Endothelial cell of umbilical vein (primary cell): ENCODE data around the gene COL20A1. TPM values are rescaled to one million over a fixed set of nuclear protein-coding genes. Genes with fewer than 3 reads are reported as not detected.

ENCODE experiments used
- BruUV-seq: library from RNA; stranded (reverse); fragments of 400-500 nt; replicated peaks from 2 replicates; lab custom pipeline; 2021; lab: Mats Ljungman, UMichigan
- CTCF ChIA-PET: fragments of 300-600, 350-600 bp; sonication (Branson Sonifier 250); formaldehyde crosslinking; loops from one replicate; lab custom pipeline; 2021; ENCODE audit warnings: antibody characterized with exemption, inconsistent platforms; lab: Charles Lee
- POLR2A ChIA-PET: fragments of 300-600, 350-600 bp; sonication (Branson Sonifier 250); formaldehyde crosslinking; loops from one replicate; lab custom pipeline; 2021; ENCODE audit warnings: antibody characterized with exemption, inconsistent platforms; lab: Charles Lee
- DNase-seq: peaks from one replicate; pipeline ENCODE4 v3.0.0-alpha.2; 2011; ENCODE audit warnings: low read depth, low spot score
- FAIRE-seq: peaks from 2 replicates; lab custom pipeline; 2011; peaks lifted over from hg19 to GRCh38; lab: Jason Lieb, UNC
- H2AFZ ChIP-seq: 2 replicates; pipeline ENCODE4 v1.6.0; 2012; ENCODE audit warnings: low read depth, low read length, control low read depth, inconsistent platforms
- H3K27ac ChIP-seq: 2 replicates; pipeline ENCODE4 v1.5.1; 2011; ENCODE audit warnings: low read depth, mild to moderate bottlenecking, control low read depth, low read length, moderate library complexity; ENCODE audit not compliant: insufficient read depth
- H3K27me3 ChIP-seq, 2 experiments: 2 replicates each; pipeline versions ENCODE4 v1.6.0 to v1.6.1; 2011; ENCODE audit warnings: low read length in 2 of 2, mixed read lengths in 1 of 2; ENCODE audit not compliant: control insufficient read depth in 2 of 2, insufficient read depth in 2 of 2
- H3K36me3 ChIP-seq, 2 experiments: 2 replicates in 1 of 2; 3 replicates in 1 of 2; pipeline ENCODE4 v1.5.1; 2011; ENCODE audit warnings: low read length in 2 of 2, mild to moderate bottlenecking in 1 of 2, moderate library complexity in 1 of 2; ENCODE audit not compliant: control insufficient read depth in 2 of 2, insufficient read depth in 2 of 2; ENCODE audit errors: extremely low read depth in 1 of 2
- H3K4me1 ChIP-seq: 3 replicates; pipeline ENCODE4 v1.5.1; 2011; ENCODE audit warnings: mild to moderate bottlenecking, low read length; ENCODE audit not compliant: control insufficient read depth, insufficient read depth; ENCODE audit errors: extremely low read depth
- H3K4me2 ChIP-seq: 2 replicates; pipeline ENCODE4 v1.6.1; 2011; ENCODE audit warnings: low read length, control low read depth, mixed read lengths; ENCODE audit not compliant: insufficient read depth
- H3K4me3 ChIP-seq, 3 experiments: fragments of 200-600 bp in 1 of 3; sonication (generic), shearing (Covaris generic) in 1 of 3; replicated peaks in 1 of 3; 2 replicates each; pipeline ENCODE4 v1.5.1; 2011 to 2016; ENCODE audit warnings: control low read depth in 3 of 3, low read length in 3 of 3, mild to moderate bottlenecking in 2 of 3, inconsistent platforms in 1 of 3, low read depth in 1 of 3, moderate library complexity in 1 of 3; ENCODE audit not compliant: insufficient read depth in 1 of 3
- H3K79me2 ChIP-seq: 2 replicates; pipeline ENCODE4 v1.6.0; 2012; ENCODE audit warnings: low read length, inconsistent platforms; ENCODE audit not compliant: control insufficient read depth, insufficient read depth
- H3K9ac ChIP-seq: replicated peaks from 2 replicates; pipeline ENCODE3; 2011; ENCODE audit warnings: low read length, control low read depth; ENCODE audit not compliant: insufficient read depth; ENCODE audit errors: extremely low read depth
- H3K9me1 ChIP-seq: replicated peaks from 3 replicates; pipeline ENCODE4 v1.6.0; 2011; ENCODE audit warnings: mild to moderate bottlenecking, low read length; ENCODE audit not compliant: control insufficient read depth, insufficient read depth; ENCODE audit errors: extremely low read depth
- H3K9me3 ChIP-seq: replicated peaks from 2 replicates; pipeline ENCODE4 v1.5.1; 2012; ENCODE audit warnings: low read length, inconsistent platforms; ENCODE audit not compliant: control insufficient read depth, insufficient read depth
- H4K20me1 ChIP-seq: replicated peaks from 2 replicates; pipeline ENCODE3; 2011; ENCODE audit warnings: mild to moderate bottlenecking, low read length; ENCODE audit not compliant: control insufficient read depth, insufficient read depth; ENCODE audit errors: extremely low read depth
- CTCF ChIP-seq, 2 donors: IDR thresholded peaks; 1 replicate in 1 of 2; 2 replicates in 1 of 2; pipeline ENCODE4 v1.5.1; 2011; ENCODE audit warnings: low read length in 2 of 2, mild to moderate bottlenecking in 2 of 2, moderate library complexity in 2 of 2, control low read depth in 1 of 2, inconsistent platforms in 1 of 2, low read depth in 1 of 2; ENCODE audit not compliant: insufficient read depth in 1 of 2; ENCODE audit errors: extremely low read depth in 1 of 2
- EZH2 ChIP-seq: IDR thresholded peaks from 2 replicates; pipeline ENCODE4 v1.6.1; 2012; ENCODE audit warnings: borderline replicate concordance, low read depth, mild to moderate bottlenecking, moderate library complexity, low read length, inconsistent platforms; ENCODE audit not compliant: severe bottlenecking
- FOS ChIP-seq: IDR thresholded peaks from 2 replicates; pipeline ENCODE4 v1.6.1; 2011; ENCODE audit warnings: mild to moderate bottlenecking, low read length, moderate library complexity, borderline replicate concordance; ENCODE audit not compliant: insufficient read depth
- GATA2 ChIP-seq: IDR thresholded peaks from 2 replicates; pipeline ENCODE4 v1.7.0; 2011; ENCODE audit warnings: low read depth, mild to moderate bottlenecking, moderate library complexity, mixed read lengths, low read length; ENCODE audit not compliant: insufficient read length, insufficient read depth
- JUN ChIP-seq: IDR thresholded peaks from 2 replicates; pipeline ENCODE4 v1.6.1; 2011; ENCODE audit warnings: borderline replicate concordance, low read depth; ENCODE audit not compliant: insufficient read length, insufficient read depth
- MAX ChIP-seq: IDR thresholded peaks from 2 replicates; pipeline ENCODE4 v1.6.1; 2011; ENCODE audit not compliant: insufficient read depth, insufficient read length
- MYC ChIP-seq: IDR thresholded peaks from one replicate; pipeline ENCODE4 v1.6.1; 2011; ENCODE audit warnings: mild to moderate bottlenecking, low read depth, low read length
- POLR2A ChIP-seq: IDR thresholded peaks from 2 replicates; pipeline ENCODE4 v1.6.1; 2012; ENCODE audit warnings: low read depth, mild to moderate bottlenecking, control low read depth, low read length
- POLR2AphosphoS5 ChIP-seq: IDR thresholded peaks from 2 replicates; pipeline ENCODE4 v1.6.1; 2012; ENCODE audit warnings: low read depth, mild to moderate bottlenecking, control low read depth, low read length, moderate library complexity; ENCODE audit not compliant: insufficient read depth
- dilution Hi-C: fragments of 300-500 bp; cut with MboI; formaldehyde crosslinking; loops from one replicate; pipeline ENCODE4 v1.15.0; 2019; ENCODE audit warnings: low sequenced_read_pairs; ENCODE audit not compliant: extremely low pct_ligation_motif_present
- intact Hi-C: fragments of 100-400 bp; cut with micrococcal nuclease; formaldehyde crosslinking; loops from one replicate; pipeline ENCODE4 v1.10.0; 2022
- polyA plus RNA-seq, 4 experiments: library from polyadenylated mRNA; depleted of rRNA in 3 of 4; stranded (reverse) in 3 of 4; unstranded in 1 of 4; fragments of >200 nt; gene quantifications; 2 replicates each; pipeline versions ENCODE4 v1.2.1 to v1.2.3, GENCODE V29; 2011 to 2012; ENCODE audit warnings: missing spikeins in 1 of 4
- total RNA-seq: library from RNA; stranded (reverse); gene quantifications from 2 replicates; pipeline ENCODE4 v1.2.3, GENCODE V29; 2021

COL20A1 gene
- total and polyA plus RNA-seq, 2 donors (not counting 3 experiments of a cell fraction or from before 2014, with no cell fraction given), result not detected

- Histone ChIP-seq H3K4me1 (no peaks in the 10 kb centered on the region), H3K9ac (no peak overlapping the region), H4K20me1 (no peaks in the 10 kb centered on the region), H3K9me1 (no peaks in the 10 kb centered on the region), H3K9me3 (no peaks in the 10 kb centered on the region), H3K4me2 (no peak overlapping the region), H3K27me3 (no peaks in the 10 kb centered on the region), H3K36me3 (no peaks in the 10 kb centered on the region), H3K79me2 (no peaks in the 10 kb centered on the region), H2AFZ (no peak overlapping the region), H3K4me3 (no peak overlapping the region), H3K27ac (no peak overlapping the region)
- DNase-seq, result no peak
- FAIRE-seq, result no peak
- TF ChIP-seq GATA2 (no peak), MYC (no peak), MAX (no peak), EZH2 (no peak), POLR2A (no peak), JUN (no peak), POLR2AphosphoS5 (no peak), FOS (no peak), CTCF (IDR thresholded peaks at IDR 0.05; ENCODE audit: extremely low read depth in 1 of 2, insufficient read depth in 1 of 2, low read depth in 1 of 2, low read length in 2 of 2) (no peak)
- ChIA-PET CTCF (interaction anchor here (1.1 kb wide), 1 partner anchor 78 kb away, joined by 7 read pairs; no protein-coding TSS in a partner anchor), POLR2A (no interaction called here)
- no TSS peak for BruUV-seq
- intact Hi-C loops (no loop called here), dilution Hi-C loops (no loop called here)
Measured at GRCh38 chr20:63301671-63302070, 8.7 kb downstream of the COL20A1 start.
